Naive B cell (primary cell): Measurements from ENCODE around the gene TEX55. TPM values are rescaled to one million over a fixed set of nuclear protein-coding genes. Genes with fewer than 3 reads are reported as not detected.
"Not testable (repeated sequence)": the region's sequence is repeated elsewhere in the genome, so short reads cannot be mapped to it uniquely, and the experiment has no call there.

Experiments used
- ATAC-seq, 2 donors: fragments of 150-1000 bp; cut with Tn5 transposase; 2 replicates each; pipeline ENCODE4 v1.10.0; 2021; ENCODE audit warnings: low read depth in 2 of 2, mild to moderate bottlenecking in 2 of 2, moderate library complexity in 2 of 2
- DNase-seq: peaks from one replicate; pipeline ENCODE4 v3.0.0; 2022
- H3K27ac Mint-ChIP-seq, 6 donors: one replicate each; pipeline ENCODE4 v1.8.0; 2020 to 2022; ENCODE audit warnings: mild to moderate bottlenecking in 6 of 6, mixed read lengths in 6 of 6, moderate library complexity in 5 of 6, inconsistent platforms in 2 of 6
- H3K27me3 Mint-ChIP-seq, 3 donors: one replicate each; pipeline ENCODE4 v1.8.0; 2021 to 2022; ENCODE audit warnings: mixed read lengths in 3 of 3, mild to moderate bottlenecking in 1 of 3
- H3K36me3 Mint-ChIP-seq, 2 donors: one replicate each; pipeline ENCODE4 v1.8.0; 2020 to 2022; ENCODE audit warnings: mixed read lengths in 2 of 2, inconsistent platforms in 1 of 2, mild to moderate bottlenecking in 1 of 2
- H3K4me1 Mint-ChIP-seq, 3 donors: one replicate each; pipeline ENCODE4 v1.8.0; 2020 to 2022; ENCODE audit warnings: mixed read lengths in 3 of 3, inconsistent platforms in 1 of 3, mild to moderate bottlenecking in 1 of 3, moderate library complexity in 1 of 3
- H3K4me3 Mint-ChIP-seq, 8 donors: one replicate each; pipeline ENCODE4 v1.8.0; 2020 to 2022; ENCODE audit warnings: mild to moderate bottlenecking in 8 of 8, mixed read lengths in 8 of 8, moderate library complexity in 8 of 8, inconsistent platforms in 2 of 8
- H3K9me3 Mint-ChIP-seq, 7 donors: one replicate each; pipeline ENCODE4 v1.8.0; 2020 to 2022; ENCODE audit warnings: mixed read lengths in 7 of 7, mild to moderate bottlenecking in 5 of 7, inconsistent platforms in 2 of 7, moderate library complexity in 1 of 7
- polyA plus RNA-seq, 6 donors: library from polyadenylated mRNA; unstranded; fragments of 300-500 nt; fragmentation: Illumina TruSeq; gene quantifications; one replicate each; pipeline ENCODE4 v1.2.3, GENCODE V29; 2021; ENCODE audit warnings: low read depth in 6 of 6

The TEX55 gene
- polyA plus RNA-seq = not detected

DNA sequence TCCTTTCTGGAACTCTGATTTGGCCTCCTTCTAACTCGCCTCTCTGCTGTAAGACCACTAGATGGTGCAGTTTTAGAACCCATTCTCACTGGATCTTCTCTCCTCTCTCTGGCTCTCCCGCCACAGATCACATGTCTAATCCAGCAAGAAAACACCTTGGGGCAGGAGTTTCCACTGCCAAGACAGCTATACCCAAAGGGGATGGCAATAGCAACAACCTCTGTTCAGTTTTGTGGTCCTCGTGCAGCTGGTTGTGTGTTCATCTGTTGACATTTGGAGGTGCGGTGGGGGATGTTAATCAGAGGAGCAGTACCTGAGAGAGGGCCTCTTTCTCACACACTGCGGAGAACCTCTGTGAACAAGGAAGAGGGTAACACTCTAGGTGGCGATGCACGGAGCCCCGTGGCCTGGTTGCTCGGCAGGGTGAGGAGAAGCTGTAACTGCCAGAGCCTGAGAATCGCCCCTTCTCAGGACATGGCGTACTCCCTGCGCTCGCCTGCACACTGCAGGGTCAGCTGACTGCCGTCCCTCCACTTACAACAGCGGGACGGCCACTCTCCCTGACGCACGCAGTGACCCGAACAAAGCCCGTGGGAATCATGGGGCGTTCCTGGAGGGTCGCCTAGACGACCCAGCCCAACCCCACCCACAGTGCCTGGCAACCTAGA, at the start of gene TEX55:
TEX55 (plus strand) TSS at position 666 of the 668 bp plus-strand sequence. CDS start 25 bp downstream, outside the sequence.
- Mint-ChIP-seq H3K4me3 (peak within 1 kb of the TSS in 1 of 8 donors; percentile 1), H3K27ac (peak within 1 kb of the TSS in 1 of 6 donors; percentile 13), H3K27me3 (no peaks in the 10 kb centered on the region), H3K36me3 (no peaks in the 10 kb centered on the region), H3K9me3 (no peaks in the 10 kb centered on the region), H3K4me1 (no peaks in the 10 kb centered on the region)
- ATAC-seq (no peak), DNase-seq (no peak)

DNA sequence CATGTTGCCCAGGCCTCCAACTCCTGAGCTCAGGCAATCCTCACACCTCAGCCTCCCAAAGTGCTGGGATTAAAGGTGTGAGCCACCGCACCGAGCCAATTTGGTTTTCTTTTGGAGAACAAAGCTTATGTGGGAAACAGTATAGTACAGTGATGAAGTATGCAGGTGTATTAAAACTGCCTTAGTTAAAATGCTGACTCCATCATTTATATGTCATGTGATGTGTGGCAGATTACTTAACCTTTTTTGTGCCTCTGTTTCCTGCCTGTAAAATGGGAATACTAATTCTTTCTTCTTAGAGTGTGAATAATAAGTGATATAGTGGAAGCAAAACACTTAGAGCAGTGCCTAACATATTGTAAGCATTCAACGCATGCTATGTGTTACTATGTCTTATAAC, 48.0 kb upstream of the TEX55 start:
- Mint-ChIP-seq H3K4me1 (no peaks in the 10 kb centered on the region), H3K9me3 (peaks cover 0 to 5% (median 0%) of the 10 kb centered on the region in 7 donors)
- no peak for ATAC-seq

DNA sequence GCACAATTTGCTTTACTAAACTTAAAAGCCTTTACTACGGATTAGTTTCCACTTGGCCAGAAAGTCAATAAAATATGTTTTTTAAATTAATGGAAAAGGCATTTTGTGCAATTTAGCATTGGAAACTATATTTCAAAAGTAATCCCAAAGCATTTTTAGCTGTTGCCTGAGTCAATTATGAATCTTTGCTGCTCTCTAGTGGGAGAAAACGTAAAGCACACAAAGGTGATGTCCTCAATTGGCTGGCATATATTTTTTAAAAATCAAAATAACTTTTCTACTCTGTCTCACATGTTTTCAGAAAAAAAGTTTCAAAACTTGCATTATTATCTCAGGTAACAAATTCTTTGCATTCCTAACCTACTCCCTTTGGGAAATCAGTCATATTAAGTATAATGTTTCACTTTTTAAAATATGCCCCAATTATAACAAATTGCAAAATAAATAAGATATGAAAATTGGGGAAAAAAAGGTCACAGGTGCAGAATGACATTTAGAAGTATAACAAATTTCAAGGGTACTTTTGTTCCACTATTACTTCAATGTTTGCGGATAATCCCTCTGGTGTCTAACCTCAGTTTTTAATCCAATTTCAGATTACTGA, 47.2 kb upstream of the TEX55 start:
- Mint-ChIP-seq H3K9me3 (peaks cover 0 to 5% (median 0%) of the 10 kb centered on the region in 7 donors), H3K36me3 (no peaks in the 10 kb centered on the region), H3K27me3 (no peaks in the 10 kb centered on the region), H3K4me3 (no peak overlapping the region), H3K27ac (no peak overlapping the region), H3K4me1 (no peaks in the 10 kb centered on the region)
- DNase-seq = no peak
- ATAC-seq = no peak

More for the DNA sequence above, 48.0 kb upstream of the TEX55 start:
- DNase-seq = no peak
- Mint-ChIP-seq H3K27ac (no peak overlapping the region), H3K36me3 (no peaks in the 10 kb centered on the region), H3K4me3 (no peak overlapping the region), H3K27me3 (no peaks in the 10 kb centered on the region)

DNA sequence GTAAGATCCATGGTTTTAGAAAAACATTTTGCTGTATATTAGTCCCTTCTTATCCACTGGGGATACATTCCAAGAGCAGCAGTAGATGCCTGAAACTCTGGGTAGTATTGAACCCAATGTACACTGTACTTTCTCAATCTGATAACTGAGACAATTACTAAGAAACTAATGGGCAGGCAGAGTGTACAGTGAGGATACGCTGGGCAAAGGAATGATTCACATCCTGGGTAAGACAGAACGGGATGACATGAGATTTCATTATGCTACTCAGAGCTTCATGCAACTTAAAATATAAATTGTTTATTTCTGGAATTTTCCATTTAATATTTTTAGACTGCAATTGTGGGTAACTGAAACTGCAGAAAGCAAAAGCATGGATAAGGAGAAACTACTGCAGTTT, 46.2 kb upstream of the TEX55 start:
- no peak overlapping the region for H3K27ac Mint-ChIP-seq
- ATAC-seq = no peak

DNA sequence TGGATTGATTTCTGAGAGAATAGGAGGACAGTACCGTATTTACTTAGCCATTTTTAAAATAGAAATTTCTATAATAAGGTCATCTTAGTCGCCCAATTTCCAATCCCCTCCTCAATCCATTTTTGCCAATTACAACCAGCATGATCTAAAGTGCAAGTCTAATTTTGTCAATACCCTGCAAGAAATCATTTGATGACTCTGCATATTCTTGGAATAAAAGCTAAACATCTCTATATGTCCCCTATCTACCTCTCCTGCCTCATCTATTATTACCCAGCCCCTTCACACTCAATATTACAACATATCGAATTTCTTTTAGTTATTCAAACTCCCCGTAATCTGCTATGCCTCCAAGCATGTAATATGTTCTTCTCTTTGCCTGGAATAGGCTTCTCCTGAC, 41.9 kb upstream of the TEX55 start:
- Mint-ChIP-seq H3K36me3 (no peaks in the 10 kb centered on the region), H3K4me3 (no peak overlapping the region), H3K9me3 (peaks cover 0 to 9% (median 3%) of the 10 kb centered on the region in 7 donors), H3K4me1 (no peaks in the 10 kb centered on the region), H3K27me3 (no peaks in the 10 kb centered on the region), H3K27ac (no peak overlapping the region)
- DNase-seq (no peak), ATAC-seq (no peak)

More for the DNA sequence above, 46.2 kb upstream of the TEX55 start:
- Mint-ChIP-seq H3K4me1 (no peaks in the 10 kb centered on the region), H3K36me3 (no peaks in the 10 kb centered on the region), H3K27me3 (no peaks in the 10 kb centered on the region), H3K9me3 (peaks cover 0 to 5% (median 0%) of the 10 kb centered on the region in 7 donors), H3K4me3 (no peak overlapping the region)
- DNase-seq = no peak

DNA sequence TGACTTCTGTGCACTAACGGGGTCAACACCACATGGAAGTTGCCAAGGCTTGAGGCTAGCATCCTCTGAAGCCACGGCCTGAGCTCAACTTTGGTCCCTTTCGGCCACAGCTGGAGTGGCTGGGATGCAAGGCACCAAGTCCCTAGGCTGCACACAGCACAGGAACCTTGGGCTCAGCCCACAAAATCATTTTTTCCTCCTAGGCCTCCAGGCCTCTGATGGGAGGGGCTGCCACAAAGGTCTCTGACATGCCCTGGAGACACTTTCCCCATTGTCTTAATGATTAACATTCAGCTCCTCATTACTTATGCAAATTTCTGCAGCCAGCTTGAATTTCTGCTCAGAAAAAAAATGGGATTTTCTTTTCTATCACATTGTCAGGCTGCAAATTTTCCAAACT, 27.6 kb upstream of the TEX55 start:
- not testable (repeated sequence) for DNase-seq, H3K4me1 Mint-ChIP-seq, ATAC-seq, H3K27ac Mint-ChIP-seq, H3K4me3 Mint-ChIP-seq
- Mint-ChIP-seq H3K36me3 (peaks cover 4 to 15% of the 10 kb centered on the region in 2 donors), H3K27me3 (peaks cover 0 to 21% (median 17%) of the 10 kb centered on the region in 3 donors), H3K9me3 (peaks cover 9 to 56% (median 22%) of the 10 kb centered on the region in 7 donors)

DNA sequence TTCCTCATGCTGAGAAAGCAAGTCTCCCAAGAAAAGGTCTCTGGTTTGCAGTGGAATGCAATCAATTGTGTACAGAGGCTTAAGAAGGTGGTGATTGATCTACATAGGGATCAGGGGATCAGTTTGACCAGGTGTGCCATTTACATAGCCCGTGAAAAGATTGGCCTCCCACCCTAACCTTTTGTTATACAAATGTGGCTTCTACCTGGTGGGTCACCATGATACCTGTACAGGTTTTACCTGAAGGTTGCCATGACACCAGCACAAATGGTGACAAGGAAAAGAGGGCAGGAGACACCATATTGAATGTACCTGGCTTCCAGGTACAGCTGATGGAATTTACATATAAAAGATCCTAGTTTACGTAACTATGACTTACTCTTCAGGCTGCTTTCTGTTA, 25.5 kb upstream of the TEX55 start:
- ATAC-seq (no peak), DNase-seq (no peak)
- Mint-ChIP-seq H3K9me3 (peaks cover 9 to 43% (median 17%) of the 10 kb centered on the region in 7 donors), H3K4me3 (no peak overlapping the region), H3K27me3 (peaks cover 12 to 23% (median 19%) of the 10 kb centered on the region in 3 donors), H3K4me1 (no peaks in the 10 kb centered on the region), H3K27ac (no peak overlapping the region), H3K36me3 (peaks cover 4 to 14% of the 10 kb centered on the region in 2 donors)

DNA sequence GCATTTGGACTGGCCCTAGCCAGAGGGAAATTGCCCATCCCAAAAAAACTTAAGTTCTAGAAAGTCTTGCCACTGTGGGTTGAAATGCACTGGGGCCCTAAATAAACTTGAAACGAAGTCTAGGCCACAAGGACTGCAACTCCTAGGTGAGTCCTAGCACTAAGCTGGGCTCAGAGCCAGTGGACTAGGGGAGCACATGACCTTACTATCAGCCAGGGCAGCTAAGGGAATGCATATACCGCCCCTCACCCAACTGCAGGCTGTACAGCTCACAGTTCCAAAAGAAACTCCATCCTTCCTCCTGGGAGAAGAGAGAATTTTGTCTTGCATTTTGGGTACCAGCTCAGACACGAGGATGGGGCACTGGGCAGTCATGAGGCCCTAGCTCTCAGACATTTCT, 23.6 kb upstream of the TEX55 start:
- H3K4me1 Mint-ChIP-seq = no peaks in the 10 kb centered on the region
- ATAC-seq = no peak
- peaks cover 24% of the 10 kb centered on the region in 3 donors for H3K27me3 Mint-ChIP-seq
- H3K9me3 Mint-ChIP-seq = peaks cover 6 to 31% (median 16%) of the 10 kb centered on the region in 7 donors
- no peak overlapping the region for H3K4me3 Mint-ChIP-seq
- H3K36me3 Mint-ChIP-seq = peaks cover 3 to 19% of the 10 kb centered on the region in 2 donors
- no peak overlapping the region for H3K27ac Mint-ChIP-seq
- DNase-seq = no peak

DNA sequence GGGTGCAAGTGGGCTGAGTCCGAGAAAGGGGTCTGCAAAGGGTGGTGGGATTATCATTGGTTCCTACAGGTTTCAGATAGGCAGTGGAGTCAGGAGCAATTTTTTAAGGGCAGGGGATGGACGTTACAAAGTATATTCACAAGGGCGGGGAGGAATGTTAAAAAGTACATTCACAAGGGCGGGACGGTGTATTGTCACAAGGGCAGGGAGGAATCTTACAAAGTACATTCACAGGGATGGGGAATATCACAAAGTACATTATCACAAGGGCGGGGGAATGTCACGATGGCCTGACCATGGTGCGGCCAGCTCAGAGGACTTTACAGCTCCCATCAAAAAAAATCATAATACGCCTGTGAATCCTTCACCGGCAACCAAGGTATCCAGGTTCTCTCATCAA, 20.6 kb upstream of the TEX55 start:
- ATAC-seq = no peak
- no peaks in the 10 kb centered on the region for H3K4me1 Mint-ChIP-seq
- H3K27ac Mint-ChIP-seq = no peak overlapping the region
- DNase-seq = no peak
- H3K27me3 Mint-ChIP-seq = peaks cover 21 to 26% (median 26%) of the 10 kb centered on the region in 3 donors
- H3K4me3 Mint-ChIP-seq = peak overlapping the region in 1 of 8 donors; percentile 34
- H3K36me3 Mint-ChIP-seq = peaks cover 5% of the 10 kb centered on the region in 2 donors
- H3K9me3 Mint-ChIP-seq = peaks cover 0 to 8% (median 1%) of the 10 kb centered on the region in 7 donors

DNA sequence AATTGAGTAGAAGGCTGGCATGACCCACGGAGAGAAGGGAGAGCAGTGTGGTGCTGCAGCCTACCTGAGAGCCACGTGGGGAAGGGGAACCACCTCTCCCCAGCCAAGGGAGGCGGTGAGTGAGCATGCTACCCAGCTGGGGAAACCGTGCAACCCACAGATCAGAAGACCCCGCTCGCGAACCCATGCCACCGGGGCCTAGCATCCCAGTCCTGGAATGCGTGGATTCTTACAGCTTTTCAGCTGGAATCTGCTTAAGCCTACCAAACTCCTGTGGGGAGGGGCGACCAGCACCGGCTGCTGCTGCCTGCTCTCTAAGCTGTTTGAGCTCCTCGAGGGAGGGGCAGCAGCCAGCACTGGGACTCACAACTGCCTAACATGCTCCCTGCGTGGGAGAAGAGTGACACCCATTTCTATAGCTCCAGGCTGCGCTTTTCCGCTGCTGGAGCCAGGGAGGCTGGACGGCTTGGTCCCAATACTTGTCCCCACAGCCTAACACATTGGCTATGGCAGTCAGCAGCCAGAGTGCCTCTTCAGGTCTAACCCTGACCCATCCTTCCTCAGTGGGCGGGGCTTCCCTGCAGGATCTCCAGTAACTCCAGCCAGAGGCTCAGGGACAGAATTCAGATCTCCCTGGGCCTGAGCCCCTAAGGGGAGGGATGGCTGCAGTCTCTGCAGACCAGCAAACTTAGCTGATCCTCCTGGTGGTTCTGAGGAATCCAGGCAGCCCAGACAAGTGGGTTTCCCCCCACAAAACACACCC, 20.0 kb upstream of the TEX55 start:
- no peak overlapping the region for H3K27ac Mint-ChIP-seq
- H3K27me3 Mint-ChIP-seq = peaks cover 20 to 26% (median 24%) of the 10 kb centered on the region in 3 donors
- H3K4me3 Mint-ChIP-seq = no peak overlapping the region
- H3K9me3 Mint-ChIP-seq = peaks cover 0 to 8% (median 0%) of the 10 kb centered on the region in 7 donors
- DNase-seq (no peak), ATAC-seq (no peak)
- no peaks in the 10 kb centered on the region for H3K4me1 Mint-ChIP-seq
- H3K36me3 Mint-ChIP-seq = peaks cover 5% of the 10 kb centered on the region in 2 donors

DNA sequence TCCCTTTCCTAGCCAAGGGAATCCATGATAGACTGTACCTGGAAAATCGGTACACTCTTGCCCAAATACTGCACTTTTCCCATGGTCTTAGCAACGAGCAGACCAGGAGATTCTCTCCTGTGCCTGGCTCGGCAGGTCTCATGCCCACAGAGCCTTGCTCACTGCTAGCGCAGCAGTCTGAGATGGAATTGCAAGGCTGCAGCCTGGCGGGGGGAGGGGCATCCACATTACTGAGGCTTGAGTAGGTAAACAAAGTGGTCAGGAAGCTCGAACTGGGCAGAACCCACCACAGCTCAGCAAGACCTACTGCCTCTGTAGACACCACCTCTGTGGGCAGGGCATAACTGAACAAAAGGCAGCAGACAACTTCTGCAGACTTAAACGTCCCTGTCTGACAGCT, 15.7 kb upstream of the TEX55 start:
- not testable (repeated sequence) for ATAC-seq, H3K27ac Mint-ChIP-seq, DNase-seq, H3K9me3 Mint-ChIP-seq, H3K36me3 Mint-ChIP-seq, H3K4me1 Mint-ChIP-seq, H3K4me3 Mint-ChIP-seq
- H3K27me3 Mint-ChIP-seq = peaks cover 17 to 40% (median 25%) of the 10 kb centered on the region in 3 donors

DNA sequence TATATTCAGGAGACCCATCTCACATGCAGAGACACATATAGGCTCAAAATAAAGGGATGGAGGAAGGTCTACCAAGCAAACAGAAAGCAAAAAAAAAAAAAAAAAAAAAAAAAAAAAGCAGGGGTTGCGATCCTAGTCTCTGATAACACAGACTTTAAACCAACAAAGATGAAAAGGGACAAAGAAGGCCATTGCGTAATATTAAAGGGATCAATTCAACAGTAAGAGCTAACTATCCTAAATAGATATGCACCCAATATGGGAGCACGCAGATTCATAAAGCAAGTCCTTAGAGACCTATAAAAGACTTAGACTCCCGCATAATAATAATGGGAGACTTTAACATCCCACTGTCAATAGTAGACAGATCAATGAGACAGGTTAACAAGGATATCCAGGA, 13.7 kb upstream of the TEX55 start:
- H3K9me3 Mint-ChIP-seq, ATAC-seq, H3K4me1 Mint-ChIP-seq, H3K36me3 Mint-ChIP-seq, H3K4me3 Mint-ChIP-seq, H3K27ac Mint-ChIP-seq, DNase-seq: not testable (repeated sequence)
- peaks cover 12 to 35% (median 12%) of the 10 kb centered on the region in 3 donors for H3K27me3 Mint-ChIP-seq

DNA sequence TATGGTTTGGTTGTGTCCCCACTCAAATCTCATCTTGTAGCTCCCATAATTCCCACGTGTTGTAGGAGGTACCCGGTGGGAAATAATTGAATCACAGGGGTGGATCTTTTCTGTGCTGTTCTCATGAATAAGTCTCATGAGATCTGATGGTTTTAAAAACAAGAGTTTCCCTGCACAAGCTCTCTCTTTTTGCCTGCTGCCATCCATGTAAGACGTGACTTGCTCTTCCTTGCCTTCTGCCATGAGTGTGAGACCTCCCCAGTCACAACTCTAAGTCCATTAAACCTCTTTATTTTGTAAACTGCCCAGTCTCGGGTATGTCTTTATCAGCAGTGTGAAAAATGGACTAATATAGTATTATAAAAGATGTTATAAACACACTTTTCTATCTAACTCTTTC, 6.6 kb upstream of the TEX55 start:
- not testable (repeated sequence) for H3K9me3 Mint-ChIP-seq, H3K27ac Mint-ChIP-seq, H3K4me1 Mint-ChIP-seq, ATAC-seq, DNase-seq, H3K4me3 Mint-ChIP-seq, H3K36me3 Mint-ChIP-seq
- H3K27me3 Mint-ChIP-seq = peaks cover 0 to 24% (median 0%) of the 10 kb centered on the region in 3 donors
